Measurements from ENCODE around the gene BMP6.

The BMP6 gene

GRCh38 chr6:7725849-7726415 lies at the start of gene BMP6:
TSS of gene BMP6 (plus strand) at chr6:7726099. CDS start at chr6:7726956, 857 bp downstream.
- DNase-seq (ENCODE audit: low spot score): peak; percentile 91

- no peak for DNase-seq (ENCODE audit: low spot score)
Measured at GRCh38 chr6:7677229-7677628, 48.7 kb upstream of the BMP6 start.

- DNase-seq (ENCODE audit: low spot score): no peak
Measured at GRCh38 chr6:7680393-7681075, 45.4 kb upstream of the BMP6 start.

GRCh38 chr6:7681449-7681848 lies 44.5 kb upstream of the BMP6 start:
- no peak for DNase-seq (ENCODE audit: low spot score)

GRCh38 chr6:7684076-7684475 lies 41.8 kb upstream of the BMP6 start:
- DNase-seq (ENCODE audit: low spot score): no peak

GRCh38 chr6:7684843-7685242 lies 41.1 kb upstream of the BMP6 start:
- DNase-seq (ENCODE audit: low spot score): no peak

- DNase-seq (ENCODE audit: low spot score): no peak
Measured at GRCh38 chr6:7685276-7685675, 40.6 kb upstream of the BMP6 start.

GRCh38 chr6:7687145-7688111 lies 38.5 kb upstream of the BMP6 start:
- DNase-seq (ENCODE audit: low spot score): no peak

- DNase-seq (ENCODE audit: low spot score): peak; percentile 12
Measured at GRCh38 chr6:7691021-7691420, 34.9 kb upstream of the BMP6 start.

GRCh38 chr6:7691675-7692452 lies 34.0 kb upstream of the BMP6 start:
- DNase-seq (ENCODE audit: low spot score): peak; percentile 89

- DNase-seq (ENCODE audit: low spot score): no peak
Measured at GRCh38 chr6:7692453-7692784, 33.5 kb upstream of the BMP6 start.

GRCh38 chr6:7693827-7694226 lies 32.1 kb upstream of the BMP6 start:
- DNase-seq (ENCODE audit: low spot score): no peak

GRCh38 chr6:7696061-7696460 lies 29.8 kb upstream of the BMP6 start:
- DNase-seq (ENCODE audit: low spot score): no peak

GRCh38 chr6:7697432-7697819 lies 28.5 kb upstream of the BMP6 start:
- DNase-seq (ENCODE audit: low spot score): no peak

GRCh38 chr6:7697820-7698623 lies 27.9 kb upstream of the BMP6 start:
- DNase-seq (ENCODE audit: low spot score): peak; percentile 25

GRCh38 chr6:7701212-7701834 lies 24.6 kb upstream of the BMP6 start:
- no peak for DNase-seq (ENCODE audit: low spot score)

GRCh38 chr6:7703148-7703680 lies 22.7 kb upstream of the BMP6 start:
- no peak for DNase-seq (ENCODE audit: low spot score)

GRCh38 chr6:7705483-7705882 lies 20.4 kb upstream of the BMP6 start:
- no peak for DNase-seq (ENCODE audit: low spot score)

- DNase-seq (ENCODE audit: low spot score): no peak
Measured at GRCh38 chr6:7706269-7706668, 19.6 kb upstream of the BMP6 start.

GRCh38 chr6:7707787-7708186 lies 18.1 kb upstream of the BMP6 start:
- no peak for DNase-seq (ENCODE audit: low spot score)
